DND-41 (cell line): ENCODE data around the gene ARL8A.

ENCODE experiments used
- ATAC-seq: fragments of 200-7000 bp; cut with Tn5 transposase; 3 replicates; pipeline ENCODE4 v1.9.1; 2021; ENCODE audit warnings: low read depth; ENCODE audit not compliant: insufficient read depth
- DNase-seq: peaks from one replicate; pipeline ENCODE4 v3.0.0-alpha.2; 2020
- H2AFZ ChIP-seq: 2 replicates; pipeline ENCODE4 v1.6.0; 2012; ENCODE audit warnings: low read depth, low read length
- H3K27ac ChIP-seq: 2 replicates; pipeline ENCODE4 v1.5.1; 2012; ENCODE audit warnings: low read length, inconsistent platforms
- H3K27me3 ChIP-seq: fragments of 200-600 bp; sonication (generic); 2 replicates; pipeline ENCODE4 v1.6.0; 2012; ENCODE audit warnings: low read length, mild to moderate bottlenecking, inconsistent platforms; ENCODE audit not compliant: insufficient read depth, poor library complexity
- H3K36me3 ChIP-seq: 2 replicates; pipeline ENCODE4 v1.5.1; 2012; ENCODE audit warnings: low read length, inconsistent platforms; ENCODE audit not compliant: insufficient read depth
- H3K4me1 ChIP-seq: 2 replicates; pipeline ENCODE4 v1.5.1; 2012; ENCODE audit warnings: mild to moderate bottlenecking, low read length; ENCODE audit not compliant: insufficient read depth
- H3K4me2 ChIP-seq: 2 replicates; pipeline ENCODE4 v1.6.0; 2012; ENCODE audit warnings: mild to moderate bottlenecking, moderate library complexity, low read length, inconsistent platforms; ENCODE audit not compliant: insufficient read depth
- H3K4me3 ChIP-seq, 2 experiments: fragments of 200-600 bp in 1 of 2; shearing (Covaris generic) in 1 of 2; 2 replicates each; pipeline ENCODE4 v1.5.1; 2012 to 2016; ENCODE audit warnings: inconsistent platforms in 2 of 2, low read length in 2 of 2, mild to moderate bottlenecking in 2 of 2, low read depth in 1 of 2, moderate library complexity in 1 of 2
- H3K79me2 ChIP-seq: 2 replicates; pipeline ENCODE4 v1.6.0; 2012; ENCODE audit warnings: low read length, inconsistent platforms; ENCODE audit not compliant: insufficient read depth
- H3K9ac ChIP-seq: 2 replicates; pipeline ENCODE4 v1.6.0; 2012; ENCODE audit warnings: low read depth, mild to moderate bottlenecking, inconsistent platforms, low read length, moderate library complexity
- H3K9me3 ChIP-seq: 2 replicates; pipeline ENCODE4 v1.5.1; 2012; ENCODE audit warnings: low read length, moderate library complexity, mild to moderate bottlenecking, inconsistent platforms; ENCODE audit not compliant: insufficient read depth, severe bottlenecking
- H4K20me1 ChIP-seq: 2 replicates; pipeline ENCODE4 v1.6.0; 2012; ENCODE audit warnings: low read length; ENCODE audit not compliant: insufficient read depth
- EZH2 ChIP-seq: IDR thresholded peaks from 3 replicates; pipeline ENCODE4 v1.6.1; 2012; ENCODE audit warnings: borderline replicate concordance, low read depth, mild to moderate bottlenecking, moderate library complexity, low read length, inconsistent platforms; ENCODE audit not compliant: severe bottlenecking
- TF ChIP-seq, protein P1 (sequence below): IDR thresholded peaks from 2 replicates; pipeline ENCODE4 v1.5.1; 2012; ENCODE audit warnings: borderline replicate concordance, low read length, moderate library complexity, mild to moderate bottlenecking; ENCODE audit not compliant: poor library complexity, severe bottlenecking; ENCODE audit errors: extremely low read depth

ARL8A gene

DNA sequence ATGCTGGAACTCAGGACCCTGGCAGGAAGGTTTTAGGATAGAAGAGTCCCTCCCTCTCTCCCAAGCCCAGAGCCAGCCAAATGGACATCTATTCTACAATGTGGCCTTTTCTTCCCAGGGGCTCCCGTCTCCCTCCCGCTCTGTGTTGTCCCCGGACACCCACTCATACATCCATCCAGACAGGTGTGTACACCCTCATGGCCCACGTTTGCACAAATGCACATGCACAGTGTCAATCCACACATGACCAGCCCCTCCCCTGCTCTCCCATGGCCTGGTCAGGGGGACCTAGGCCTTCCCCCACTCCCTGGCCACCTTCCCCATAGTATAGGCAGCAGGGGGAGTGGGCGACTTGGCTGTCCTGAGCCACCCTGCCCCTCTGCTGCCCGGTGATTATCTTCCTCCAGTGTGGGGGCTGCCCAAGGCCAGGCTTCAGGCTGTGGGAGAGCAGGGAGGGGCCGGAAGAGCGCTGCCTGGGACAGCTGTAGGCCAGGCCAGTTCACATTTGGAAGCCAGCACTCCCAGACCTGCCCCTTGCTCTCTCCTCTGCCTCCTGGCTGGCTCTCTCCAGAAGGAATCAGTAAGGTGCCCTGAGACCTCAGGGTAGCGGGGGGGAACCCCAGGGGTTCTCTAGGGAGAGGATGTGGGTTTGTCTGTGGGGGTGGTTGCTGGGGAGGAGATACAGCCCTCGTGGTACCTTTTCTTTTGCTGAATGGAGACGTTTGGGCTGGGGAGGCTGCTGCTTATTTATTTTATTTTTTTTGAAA lies 19.9 kb upstream of the ARL8A start:
- peak; percentile 85 for DNase-seq
- H2AFZ ChIP-seq, result no peak overlapping the region
- ATAC-seq, result peak; percentile 44
- H3K27ac ChIP-seq, result peak overlapping the region; percentile 98
- H3K9me3 ChIP-seq, result no peaks in the 10 kb centered on the region
- H3K27me3 ChIP-seq, result no peaks in the 10 kb centered on the region
- peak overlapping the region; percentile 32 for H3K9ac ChIP-seq
- no peaks in the 10 kb centered on the region; the same call in 1 of the 2 replicates for H3K36me3 ChIP-seq
- H3K4me3 ChIP-seq, result no peak overlapping the region
- TF ChIP-seq, protein P1, sequence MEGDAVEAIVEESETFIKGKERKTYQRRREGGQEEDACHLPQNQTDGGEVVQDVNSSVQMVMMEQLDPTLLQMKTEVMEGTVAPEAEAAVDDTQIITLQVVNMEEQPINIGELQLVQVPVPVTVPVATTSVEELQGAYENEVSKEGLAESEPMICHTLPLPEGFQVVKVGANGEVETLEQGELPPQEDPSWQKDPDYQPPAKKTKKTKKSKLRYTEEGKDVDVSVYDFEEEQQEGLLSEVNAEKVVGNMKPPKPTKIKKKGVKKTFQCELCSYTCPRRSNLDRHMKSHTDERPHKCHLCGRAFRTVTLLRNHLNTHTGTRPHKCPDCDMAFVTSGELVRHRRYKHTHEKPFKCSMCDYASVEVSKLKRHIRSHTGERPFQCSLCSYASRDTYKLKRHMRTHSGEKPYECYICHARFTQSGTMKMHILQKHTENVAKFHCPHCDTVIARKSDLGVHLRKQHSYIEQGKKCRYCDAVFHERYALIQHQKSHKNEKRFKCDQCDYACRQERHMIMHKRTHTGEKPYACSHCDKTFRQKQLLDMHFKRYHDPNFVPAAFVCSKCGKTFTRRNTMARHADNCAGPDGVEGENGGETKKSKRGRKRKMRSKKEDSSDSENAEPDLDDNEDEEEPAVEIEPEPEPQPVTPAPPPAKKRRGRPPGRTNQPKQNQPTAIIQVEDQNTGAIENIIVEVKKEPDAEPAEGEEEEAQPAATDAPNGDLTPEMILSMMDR, result no peak
- no peak for TF ChIP-seq EZH2
- no peaks in the 10 kb centered on the region for H4K20me1 ChIP-seq
- peaks cover 74% of the 10 kb centered on the region for H3K4me1 ChIP-seq
- peaks cover 8% of the 10 kb centered on the region for H3K79me2 ChIP-seq
- no peak overlapping the region for H3K4me2 ChIP-seq

DNA sequence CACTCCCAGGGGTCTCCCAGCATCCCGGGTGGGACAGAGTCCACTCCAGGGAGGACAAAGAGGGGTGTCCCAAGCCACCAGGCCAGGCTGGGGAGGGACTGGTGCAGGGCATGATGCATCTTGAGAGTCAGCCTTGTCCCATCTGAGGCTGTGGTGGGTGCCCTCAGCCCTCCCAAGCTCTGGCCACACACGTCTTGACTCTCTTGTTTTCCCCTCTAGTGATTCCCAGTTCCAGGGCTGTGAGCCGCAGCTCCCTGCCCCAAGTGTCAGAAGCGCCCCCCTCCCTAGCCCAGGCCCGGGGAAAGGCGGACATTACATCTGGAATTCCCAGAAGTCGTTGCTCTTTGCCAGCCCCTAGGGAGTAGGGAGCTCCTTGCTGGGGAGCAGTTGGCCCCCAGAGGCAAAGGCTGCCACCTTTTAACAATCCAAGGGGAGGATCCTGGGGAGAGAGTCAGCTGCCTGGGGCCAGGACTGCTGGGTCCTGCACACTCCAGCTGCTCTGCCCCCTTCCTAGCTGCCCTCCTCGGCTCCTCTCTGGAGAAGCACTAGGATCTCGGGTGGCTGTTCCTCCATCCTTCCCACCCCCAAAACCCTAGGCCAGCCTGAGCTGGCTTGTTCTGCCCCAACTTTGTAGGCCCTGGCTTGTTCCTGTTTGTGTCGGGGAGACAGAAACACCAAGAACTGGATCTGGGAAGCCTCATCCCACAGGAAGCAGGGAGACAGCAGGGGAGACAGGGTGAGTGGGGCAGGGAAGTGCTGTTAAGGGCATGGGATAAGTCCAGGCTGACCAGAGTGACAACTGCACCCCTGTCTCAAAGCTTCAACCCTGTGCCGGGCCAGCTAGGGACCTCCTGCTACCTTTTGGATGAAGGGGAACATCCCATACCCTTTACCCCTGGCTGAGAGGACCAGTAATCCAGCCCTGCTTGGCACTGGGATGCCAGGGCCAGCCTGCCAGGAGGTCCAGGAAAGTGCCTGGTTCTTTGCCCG lies 19.0 kb upstream of the ARL8A start:
- ATAC-seq, result no peak
- no peaks in the 10 kb centered on the region for H3K9me3 ChIP-seq

DNA sequence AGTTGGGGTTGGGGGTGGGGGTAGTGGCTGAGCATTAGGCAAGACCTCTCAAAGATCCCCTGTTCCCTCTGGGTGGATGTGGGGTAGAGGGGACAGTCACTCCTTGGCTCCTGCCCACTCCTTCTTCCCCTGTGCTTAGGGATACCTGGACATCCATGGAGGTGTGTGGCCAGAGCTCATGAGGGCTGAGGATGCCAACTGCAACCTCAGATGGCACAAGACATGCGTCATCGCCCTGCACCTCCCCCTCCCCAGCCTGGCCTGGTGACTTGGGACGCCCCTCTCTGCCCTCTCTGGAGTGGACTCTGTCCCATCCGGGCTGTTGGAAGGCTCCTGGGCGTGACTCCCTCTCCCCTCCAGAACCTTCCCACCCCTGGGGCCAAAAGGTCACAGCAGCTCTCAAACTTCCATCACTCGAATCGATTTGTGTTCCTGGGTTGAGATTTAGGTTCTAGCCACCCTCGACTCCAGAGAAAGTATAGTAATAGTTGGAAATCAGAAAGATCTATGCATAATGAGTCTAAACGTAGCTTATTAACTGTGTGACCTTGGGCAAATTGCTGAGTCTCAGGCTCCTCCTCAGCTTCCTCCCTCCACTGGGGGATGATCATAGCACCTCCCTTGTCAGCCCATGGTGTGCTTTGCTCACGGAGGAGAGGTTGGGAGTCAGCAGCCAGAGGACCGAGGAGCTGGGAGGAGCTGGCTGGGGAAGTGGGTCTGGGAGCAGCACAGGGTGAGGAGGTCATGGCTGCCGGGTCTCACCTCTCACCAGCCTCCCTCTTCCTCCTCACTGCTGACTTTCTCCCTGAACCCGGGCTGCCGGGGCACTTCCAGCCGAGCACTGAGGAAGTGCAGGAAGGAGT lies 18.1 kb upstream of the ARL8A start:
- no peaks in the 10 kb centered on the region for H3K9me3 ChIP-seq
- 0 out of 3 replicates have a peak, but pooled peaks have one; percentile 7 for ATAC-seq
- H3K4me3 ChIP-seq, result no peak overlapping the region
- no peaks in the 10 kb centered on the region for H3K27me3 ChIP-seq
- H3K4me1 ChIP-seq, result peaks cover 92% of the 10 kb centered on the region
- peak overlapping the region; percentile 98 for H3K27ac ChIP-seq
- no peak overlapping the region for H2AFZ ChIP-seq
- peaks cover 26% of the 10 kb centered on the region for H3K79me2 ChIP-seq
- H3K9ac ChIP-seq, result peak overlapping the region; percentile 75
- no peaks in the 10 kb centered on the region for H4K20me1 ChIP-seq
- H3K4me2 ChIP-seq, result peak overlapping the region; percentile 26
- DNase-seq, result peak; percentile 62
- peaks cover 10% of the 10 kb centered on the region; the same call in 1 of the 2 replicates for H3K36me3 ChIP-seq
- no peak for TF ChIP-seq EZH2
- TF ChIP-seq, protein P1, result no peak

More for the DNA sequence above, 19.0 kb upstream of the ARL8A start:
- no peaks in the 10 kb centered on the region for H4K20me1 ChIP-seq
- peak; percentile 22 for DNase-seq
- H3K27me3 ChIP-seq, result no peaks in the 10 kb centered on the region
- peaks cover 6% of the 10 kb centered on the region; the same call in 1 of the 2 replicates for H3K36me3 ChIP-seq
- peak overlapping the region; percentile 75 for H3K9ac ChIP-seq
- peak overlapping the region; percentile 98 for H3K27ac ChIP-seq
- H3K79me2 ChIP-seq, result peaks cover 17% of the 10 kb centered on the region
- TF ChIP-seq, protein P1, result no peak
- TF ChIP-seq EZH2, result no peak
- H2AFZ ChIP-seq, result no peak overlapping the region
- no peak overlapping the region for H3K4me3 ChIP-seq
- H3K4me2 ChIP-seq, result no peak overlapping the region
- H3K4me1 ChIP-seq, result peaks cover 82% of the 10 kb centered on the region
